ENCODE data around the gene TUBB4B.

DNA sequence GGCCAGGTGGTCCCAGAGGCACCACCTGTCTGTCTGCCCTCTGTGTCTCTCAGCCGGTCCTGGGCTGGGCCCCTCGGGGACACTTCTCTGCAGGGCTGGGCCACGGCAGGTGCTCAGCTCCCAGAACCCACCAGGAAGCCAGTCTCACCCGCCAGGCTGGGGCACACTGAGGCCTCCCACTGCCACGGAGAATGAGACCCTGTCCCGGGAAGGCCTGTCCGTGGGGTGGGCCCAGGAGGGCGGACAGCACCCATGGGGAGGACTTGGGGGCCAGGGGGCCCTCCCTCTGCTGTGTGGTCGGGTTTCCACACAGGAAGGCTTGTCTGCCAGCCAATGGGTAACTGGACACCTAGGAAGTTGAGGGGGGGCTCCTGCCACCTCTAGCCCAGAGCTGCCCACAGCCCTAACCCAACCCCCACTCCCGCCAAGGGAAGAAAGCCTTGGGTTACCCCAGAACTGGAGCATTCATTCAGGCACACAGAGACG, 4.1 kb upstream of the TUBB4B start:
- 0 out of 2 replicates have a peak, but pooled peaks have one; percentile 39 for TF ChIP-seq ZBTB8A (tag by site-specific recombination; IDR thresholded peaks at IDR 0.05)
- no peak for TF ChIP-seq ZNF121 (tag by site-specific recombination; IDR thresholded peaks at IDR 0.05)
- TF ChIP-seq, protein P1, sequence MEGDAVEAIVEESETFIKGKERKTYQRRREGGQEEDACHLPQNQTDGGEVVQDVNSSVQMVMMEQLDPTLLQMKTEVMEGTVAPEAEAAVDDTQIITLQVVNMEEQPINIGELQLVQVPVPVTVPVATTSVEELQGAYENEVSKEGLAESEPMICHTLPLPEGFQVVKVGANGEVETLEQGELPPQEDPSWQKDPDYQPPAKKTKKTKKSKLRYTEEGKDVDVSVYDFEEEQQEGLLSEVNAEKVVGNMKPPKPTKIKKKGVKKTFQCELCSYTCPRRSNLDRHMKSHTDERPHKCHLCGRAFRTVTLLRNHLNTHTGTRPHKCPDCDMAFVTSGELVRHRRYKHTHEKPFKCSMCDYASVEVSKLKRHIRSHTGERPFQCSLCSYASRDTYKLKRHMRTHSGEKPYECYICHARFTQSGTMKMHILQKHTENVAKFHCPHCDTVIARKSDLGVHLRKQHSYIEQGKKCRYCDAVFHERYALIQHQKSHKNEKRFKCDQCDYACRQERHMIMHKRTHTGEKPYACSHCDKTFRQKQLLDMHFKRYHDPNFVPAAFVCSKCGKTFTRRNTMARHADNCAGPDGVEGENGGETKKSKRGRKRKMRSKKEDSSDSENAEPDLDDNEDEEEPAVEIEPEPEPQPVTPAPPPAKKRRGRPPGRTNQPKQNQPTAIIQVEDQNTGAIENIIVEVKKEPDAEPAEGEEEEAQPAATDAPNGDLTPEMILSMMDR (tag by site-specific recombination; IDR thresholded peaks at IDR 0.05): no peak
- TF ChIP-seq ZNF747 (tag by site-specific recombination; IDR thresholded peaks at IDR 0.05): no peak
- no peak for TF ChIP-seq ZNF274 (IDR thresholded peaks at IDR 0.05; ENCODE audit: low read length)
- TF ChIP-seq ZNF274 (tag by site-specific recombination; IDR thresholded peaks at IDR 0.05; ENCODE audit: borderline replicate concordance): no peak
- peak; percentile 97 for TF ChIP-seq GLIS1 (tag by site-specific recombination; IDR thresholded peaks at IDR 0.05)
- TF ChIP-seq, protein P2, sequence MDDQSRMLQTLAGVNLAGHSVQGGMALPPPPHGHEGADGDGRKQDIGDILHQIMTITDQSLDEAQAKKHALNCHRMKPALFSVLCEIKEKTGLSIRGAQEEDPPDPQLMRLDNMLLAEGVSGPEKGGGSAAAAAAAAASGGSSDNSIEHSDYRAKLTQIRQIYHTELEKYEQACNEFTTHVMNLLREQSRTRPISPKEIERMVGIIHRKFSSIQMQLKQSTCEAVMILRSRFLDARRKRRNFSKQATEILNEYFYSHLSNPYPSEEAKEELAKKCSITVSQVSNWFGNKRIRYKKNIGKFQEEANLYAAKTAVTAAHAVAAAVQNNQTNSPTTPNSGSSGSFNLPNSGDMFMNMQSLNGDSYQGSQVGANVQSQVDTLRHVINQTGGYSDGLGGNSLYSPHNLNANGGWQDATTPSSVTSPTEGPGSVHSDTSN (CRISPR knock-in tag; IDR thresholded peaks at IDR 0.05): no peak
- TF ChIP-seq IKZF3 (tag by site-specific recombination; IDR thresholded peaks at IDR 0.05): no peak
- TF ChIP-seq, protein P3, sequence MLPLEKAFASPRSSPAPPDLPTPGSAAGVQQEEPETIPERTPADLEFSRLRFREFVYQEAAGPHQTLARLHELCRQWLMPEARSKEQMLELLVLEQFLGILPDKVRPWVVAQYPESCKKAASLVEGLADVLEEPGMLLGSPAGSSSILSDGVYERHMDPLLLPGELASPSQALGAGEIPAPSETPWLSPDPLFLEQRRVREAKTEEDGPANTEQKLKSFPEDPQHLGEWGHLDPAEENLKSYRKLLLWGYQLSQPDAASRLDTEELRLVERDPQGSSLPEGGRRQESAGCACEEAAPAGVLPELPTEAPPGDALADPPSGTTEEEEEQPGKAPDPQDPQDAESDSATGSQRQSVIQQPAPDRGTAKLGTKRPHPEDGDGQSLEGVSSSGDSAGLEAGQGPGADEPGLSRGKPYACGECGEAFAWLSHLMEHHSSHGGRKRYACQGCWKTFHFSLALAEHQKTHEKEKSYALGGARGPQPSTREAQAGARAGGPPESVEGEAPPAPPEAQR (tag by site-specific recombination; IDR thresholded peaks at IDR 0.05): no peak
- no peak for TF ChIP-seq ZNF768 (tag by site-specific recombination; IDR thresholded peaks at IDR 0.05)
- peak; percentile 75 for TF ChIP-seq GLIS2 (tag by site-specific recombination; IDR thresholded peaks at IDR 0.05)

All from HEK293 (cell line).